T-helper 1 cell treated with Interleukin-12 subunit alpha and Interleukin-12 subunit beta and Interleukin-4 antibody, amounts not matched to agents 30 μg/mL and 1 μg/mL, for 36 hours (primary cell): ENCODE measurements around the gene HACD2.

Experiments
- H3K27ac Mint-ChIP-seq: one replicate; pipeline ENCODE4 v1.8.0; 2021; ENCODE audit warnings: mild to moderate bottlenecking, mixed read lengths
- H3K27me3 Mint-ChIP-seq: one replicate; pipeline ENCODE4 v1.8.0; 2021; ENCODE audit warnings: low read depth, mixed read lengths
- H3K36me3 Mint-ChIP-seq: one replicate; pipeline ENCODE4 v1.8.0; 2021; ENCODE audit warnings: low read depth, mixed read lengths
- H3K4me1 Mint-ChIP-seq: one replicate; pipeline ENCODE4 v1.8.0; 2021; ENCODE audit warnings: low read depth, mixed read lengths
- H3K4me3 Mint-ChIP-seq: one replicate; pipeline ENCODE4 v1.8.0; 2021; ENCODE audit warnings: mild to moderate bottlenecking, moderate library complexity, mixed read lengths
- H3K9me3 Mint-ChIP-seq: one replicate; pipeline ENCODE4 v1.8.0; 2021; ENCODE audit warnings: mixed read lengths

Gene HACD2

DNA sequence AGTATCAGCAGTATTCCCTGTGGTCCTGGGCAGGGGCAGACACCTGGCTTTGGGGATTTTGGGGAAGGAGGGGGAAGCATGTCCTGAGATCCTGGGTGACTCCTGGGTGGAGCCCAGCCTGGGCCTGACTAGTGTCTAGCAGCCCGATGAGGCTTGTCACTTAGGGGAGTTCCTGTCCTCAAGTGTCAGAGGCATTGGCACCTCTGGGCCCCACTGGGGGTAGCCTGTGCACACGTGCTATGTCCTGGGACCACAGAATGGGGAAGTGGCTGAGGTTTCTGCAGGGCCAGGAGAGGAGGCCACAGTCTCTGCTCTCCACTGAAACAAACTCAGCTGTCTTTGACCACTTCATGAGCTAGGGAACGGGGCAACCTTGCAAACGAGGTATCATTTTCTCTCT, 104.4 kb downstream of the HACD2 start:
- H3K27me3 Mint-ChIP-seq, result peaks cover 8% of the 10 kb centered on the region
- no peaks in the 10 kb centered on the region for H3K9me3 Mint-ChIP-seq
- H3K27ac Mint-ChIP-seq, result no peak overlapping the region
- no peaks in the 10 kb centered on the region for H3K4me1 Mint-ChIP-seq
- H3K4me3 Mint-ChIP-seq, result no peak overlapping the region
- H3K36me3 Mint-ChIP-seq, result no peaks in the 10 kb centered on the region

DNA sequence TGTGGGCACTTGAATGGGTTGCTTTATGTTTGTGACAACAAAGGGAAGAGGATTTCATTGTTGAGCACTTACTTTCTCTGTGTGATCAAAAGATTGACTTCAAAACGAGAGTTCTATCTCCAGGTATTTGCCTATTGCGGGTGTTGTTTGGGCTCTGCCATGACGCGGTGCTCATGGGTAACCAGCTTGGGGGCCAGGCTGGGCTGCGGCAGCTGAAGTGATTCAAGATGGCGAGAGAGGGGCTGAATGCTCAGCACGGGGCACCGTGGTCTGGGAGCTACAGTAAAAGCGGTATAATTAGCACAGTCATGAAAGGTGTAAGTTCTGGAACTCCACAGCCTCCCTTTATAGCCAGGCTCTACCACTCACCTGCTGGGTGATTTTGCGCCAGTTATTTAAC, 105.0 kb downstream of the HACD2 start:
- Mint-ChIP-seq H3K36me3 (no peaks in the 10 kb centered on the region), H3K4me3 (no peak overlapping the region), H3K4me1 (peaks cover 2% of the 10 kb centered on the region), H3K9me3 (no peaks in the 10 kb centered on the region), H3K27me3 (peaks cover 11% of the 10 kb centered on the region), H3K27ac (no peak overlapping the region)

DNA sequence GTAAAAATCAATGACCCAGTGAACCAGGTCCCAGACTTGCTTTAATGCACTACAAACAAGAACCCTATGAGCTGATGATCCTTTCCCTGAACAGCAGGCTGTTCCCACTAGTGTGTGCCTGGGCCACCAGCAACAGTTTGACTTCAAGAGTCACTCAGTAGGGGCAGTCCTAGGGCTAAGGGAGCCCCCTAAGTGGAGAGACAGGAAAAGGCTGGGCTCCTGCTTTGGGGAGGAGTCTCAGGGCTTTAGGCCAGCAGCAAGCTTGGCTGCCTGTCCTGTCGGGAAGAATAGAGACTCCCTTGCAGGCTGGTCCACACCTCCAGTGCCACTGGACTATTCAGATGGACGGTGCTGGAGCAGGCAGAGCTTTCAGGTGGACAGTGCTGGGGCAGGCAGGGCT, 106.5 kb downstream of the HACD2 start:
- H3K36me3 Mint-ChIP-seq, result no peaks in the 10 kb centered on the region
- no peaks in the 10 kb centered on the region for H3K9me3 Mint-ChIP-seq
- no peak overlapping the region for H3K4me3 Mint-ChIP-seq
- no peak overlapping the region for H3K27ac Mint-ChIP-seq
- H3K4me1 Mint-ChIP-seq, result peaks cover 2% of the 10 kb centered on the region
- H3K27me3 Mint-ChIP-seq, result peaks cover 11% of the 10 kb centered on the region

DNA sequence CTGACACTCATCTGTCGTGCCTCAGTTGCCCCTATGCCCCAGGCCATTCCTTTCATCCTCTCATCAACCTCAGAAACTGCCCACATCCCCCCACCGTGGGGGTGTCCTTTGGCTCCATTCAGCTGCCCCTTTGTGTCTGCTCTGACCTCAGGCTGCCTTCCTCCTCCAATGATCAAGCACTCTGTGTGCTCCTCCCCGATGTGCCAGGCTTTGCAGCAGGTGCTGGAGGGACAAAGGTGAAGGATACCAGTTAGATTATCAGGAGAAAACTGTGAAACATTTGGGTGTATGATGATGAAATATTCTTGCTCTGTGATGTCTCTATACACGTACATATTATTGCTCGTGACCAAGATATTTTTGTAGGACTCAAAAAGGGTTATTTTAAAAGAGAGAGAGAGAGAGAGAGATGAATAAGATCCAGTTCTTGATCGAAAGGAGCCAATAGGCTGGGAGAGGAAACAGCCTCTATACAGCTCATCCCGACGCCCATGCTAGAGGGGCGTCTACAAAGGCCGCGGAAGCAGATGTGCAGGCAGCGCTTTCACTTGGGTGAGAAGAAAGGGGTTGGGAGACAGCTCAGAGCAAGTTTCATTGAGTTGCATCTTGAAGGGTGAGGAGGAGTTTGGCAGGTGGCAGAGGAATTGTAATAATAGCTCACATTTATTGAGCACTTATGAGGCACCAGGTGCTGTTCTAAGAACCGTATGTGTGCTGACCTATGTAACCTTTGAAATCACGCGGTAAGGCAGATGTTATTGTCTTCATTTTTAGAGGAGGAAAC, 107.7 kb downstream of the HACD2 start:
- Mint-ChIP-seq H3K27me3 (peaks cover 11% of the 10 kb centered on the region), H3K36me3 (no peaks in the 10 kb centered on the region), H3K4me1 (peaks cover 2% of the 10 kb centered on the region), H3K4me3 (no peak overlapping the region), H3K27ac (no peak overlapping the region), H3K9me3 (no peaks in the 10 kb centered on the region)

DNA sequence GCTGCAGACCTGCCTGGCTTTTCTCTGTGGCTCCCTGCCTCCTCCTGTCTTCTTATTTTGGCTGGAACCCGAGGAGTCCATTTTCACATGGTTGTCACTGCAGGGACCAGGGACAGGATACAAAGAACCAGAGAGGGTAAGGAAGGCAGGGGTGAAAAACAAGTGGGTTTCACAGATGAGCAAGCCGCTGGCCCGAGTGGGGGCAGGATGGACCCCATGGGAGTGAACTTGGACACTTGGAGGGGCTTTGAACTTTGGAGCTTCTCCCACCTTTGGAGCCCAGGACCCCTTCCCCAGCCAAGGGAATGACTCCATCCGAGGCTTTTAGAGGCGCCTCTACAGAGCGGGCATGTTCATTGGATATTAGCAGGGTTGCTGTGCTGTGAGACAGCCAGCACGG, 109.1 kb downstream of the HACD2 start:
- peaks cover 12% of the 10 kb centered on the region for H3K27me3 Mint-ChIP-seq
- no peaks in the 10 kb centered on the region for H3K36me3 Mint-ChIP-seq
- no peak overlapping the region for H3K4me3 Mint-ChIP-seq
- no peaks in the 10 kb centered on the region for H3K9me3 Mint-ChIP-seq
- H3K27ac Mint-ChIP-seq, result no peak overlapping the region
- H3K4me1 Mint-ChIP-seq, result peaks cover 2% of the 10 kb centered on the region

DNA sequence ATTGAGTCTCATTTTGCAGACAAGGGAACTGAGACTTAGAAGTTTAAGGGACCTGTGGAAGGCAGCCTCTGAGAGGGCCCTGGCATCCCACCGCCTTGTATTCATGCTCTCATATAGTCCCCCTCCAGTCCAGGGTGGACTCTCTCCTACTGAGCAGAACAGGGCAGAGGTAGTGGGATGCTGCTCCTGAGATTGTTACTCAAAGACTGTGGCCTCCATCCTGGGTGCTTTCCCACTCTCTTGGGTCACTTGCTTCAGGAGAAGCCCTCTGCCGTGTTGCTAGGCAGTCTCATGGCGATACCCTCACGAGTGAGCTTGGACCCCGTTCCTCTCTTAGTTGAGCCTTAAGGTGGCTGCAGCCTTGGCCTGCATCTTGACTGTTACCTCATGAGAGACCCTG, 113.7 kb downstream of the HACD2 start:
- H3K36me3 Mint-ChIP-seq, result no peaks in the 10 kb centered on the region
- no peak overlapping the region for H3K4me3 Mint-ChIP-seq
- H3K4me1 Mint-ChIP-seq, result peaks cover 2% of the 10 kb centered on the region
- H3K27me3 Mint-ChIP-seq, result peaks cover 6% of the 10 kb centered on the region
- no peaks in the 10 kb centered on the region for H3K9me3 Mint-ChIP-seq
- no peak overlapping the region for H3K27ac Mint-ChIP-seq

DNA sequence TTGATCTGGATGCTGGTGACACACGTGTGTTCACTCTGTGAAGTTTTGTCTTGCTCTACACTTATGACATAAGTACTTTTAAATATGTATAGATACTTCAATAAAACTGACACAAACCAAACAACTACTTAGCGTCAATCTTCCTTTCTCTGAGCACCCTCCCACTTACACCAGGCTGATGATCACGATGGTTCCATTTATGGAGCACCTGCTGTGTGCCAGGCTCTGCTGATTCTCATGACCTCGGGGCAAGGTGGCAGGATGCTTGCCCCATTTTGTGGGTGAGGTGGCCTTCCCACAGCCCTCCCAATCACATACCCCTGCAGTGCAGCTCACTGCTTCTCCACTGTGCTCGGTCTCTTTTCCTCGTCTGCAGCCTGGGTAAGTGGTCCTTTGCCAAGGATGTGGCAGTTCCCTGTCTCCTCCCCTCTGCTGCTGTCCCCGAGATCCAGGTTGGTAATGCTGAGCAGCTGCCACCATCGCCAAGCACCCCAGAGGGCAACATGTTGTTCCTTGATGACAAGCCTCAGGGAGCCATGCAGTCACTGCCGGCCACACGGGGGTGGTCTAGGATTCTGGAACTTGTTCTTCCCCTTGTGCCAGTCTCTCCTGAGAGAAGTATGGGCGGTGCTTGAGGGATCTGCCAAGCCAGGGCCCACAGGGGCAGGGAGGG, 115.4 kb downstream of the HACD2 start:
- H3K9me3 Mint-ChIP-seq, result no peaks in the 10 kb centered on the region
- H3K4me1 Mint-ChIP-seq, result no peaks in the 10 kb centered on the region
- H3K27me3 Mint-ChIP-seq, result peaks cover 8% of the 10 kb centered on the region
- no peak overlapping the region for H3K27ac Mint-ChIP-seq
- no peak overlapping the region for H3K4me3 Mint-ChIP-seq
- no peaks in the 10 kb centered on the region for H3K36me3 Mint-ChIP-seq

DNA sequence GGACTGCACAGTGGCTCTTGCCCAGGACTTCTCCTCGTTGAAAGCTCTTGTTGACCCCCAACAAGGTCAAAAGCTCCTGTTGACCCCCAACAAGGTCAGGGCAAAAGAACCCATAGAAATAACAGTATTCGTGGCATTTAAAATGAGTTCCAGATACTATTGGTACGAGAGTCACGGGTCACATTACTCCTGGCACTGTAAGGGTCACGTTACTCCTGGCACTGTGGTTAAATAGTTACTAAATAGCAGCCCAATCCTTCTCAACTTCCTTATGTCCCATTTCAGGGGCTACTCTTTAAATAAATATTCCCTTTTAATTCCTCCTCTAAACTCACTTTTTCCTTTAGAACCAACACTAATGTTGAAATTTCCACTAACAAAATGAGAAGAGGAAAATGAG, 117.8 kb downstream of the HACD2 start:
- Mint-ChIP-seq H3K27me3 (peaks cover 14% of the 10 kb centered on the region), H3K9me3 (no peaks in the 10 kb centered on the region), H3K36me3 (no peaks in the 10 kb centered on the region), H3K27ac (no peak overlapping the region), H3K4me1 (no peaks in the 10 kb centered on the region), H3K4me3 (no peak overlapping the region)

DNA sequence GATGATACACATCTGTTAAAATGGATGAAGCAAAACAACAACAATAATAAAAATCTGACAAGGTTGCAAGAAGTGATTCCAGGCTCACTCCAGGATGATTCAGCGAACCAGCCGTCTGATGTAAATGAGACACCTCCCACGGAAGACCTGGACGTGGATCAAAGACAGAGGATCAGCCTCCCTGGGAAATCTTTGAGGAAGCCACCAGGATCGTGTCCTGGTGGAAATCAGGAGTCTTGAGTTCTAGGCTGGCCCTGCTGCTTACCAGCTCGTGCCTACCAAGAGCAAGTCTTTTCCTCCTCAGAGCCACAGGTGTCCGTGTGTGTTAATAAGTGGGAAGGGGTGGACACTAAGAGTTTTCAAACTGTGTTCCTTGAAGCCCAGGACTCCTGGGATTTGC, 120.6 kb downstream of the HACD2 start:
- no peak overlapping the region for H3K4me3 Mint-ChIP-seq
- peaks cover 22% of the 10 kb centered on the region for H3K27me3 Mint-ChIP-seq
- no peaks in the 10 kb centered on the region for H3K9me3 Mint-ChIP-seq

DNA sequence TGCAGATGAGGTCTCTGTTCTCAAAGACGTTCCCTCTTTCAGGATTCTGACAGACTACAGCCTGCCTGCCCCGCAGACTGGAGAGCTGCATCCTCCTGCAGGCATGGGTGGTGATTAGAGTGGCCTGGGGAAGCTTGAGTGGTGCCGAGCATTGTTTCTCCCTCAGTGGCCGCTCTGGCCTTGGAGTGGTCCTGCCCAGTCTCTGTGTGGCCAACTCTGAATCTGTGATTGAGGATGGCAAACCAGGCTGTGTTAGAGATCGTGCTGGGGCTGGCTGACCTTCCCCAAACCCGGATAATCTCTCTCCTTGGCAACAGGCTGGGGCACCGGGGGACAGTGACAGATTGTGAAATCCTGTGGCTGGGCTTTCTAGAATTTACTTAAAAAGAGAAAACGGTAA, 125.0 kb downstream of the HACD2 start:
- Mint-ChIP-seq H3K27me3 (peaks cover 28% of the 10 kb centered on the region), H3K36me3 (no peaks in the 10 kb centered on the region), H3K9me3 (no peaks in the 10 kb centered on the region), H3K4me3 (no peak overlapping the region), H3K27ac (no peak overlapping the region), H3K4me1 (no peaks in the 10 kb centered on the region)

More for the DNA sequence above, 120.6 kb downstream of the HACD2 start:
- Mint-ChIP-seq H3K27ac (no peak overlapping the region), H3K36me3 (no peaks in the 10 kb centered on the region), H3K4me1 (no peaks in the 10 kb centered on the region)

DNA sequence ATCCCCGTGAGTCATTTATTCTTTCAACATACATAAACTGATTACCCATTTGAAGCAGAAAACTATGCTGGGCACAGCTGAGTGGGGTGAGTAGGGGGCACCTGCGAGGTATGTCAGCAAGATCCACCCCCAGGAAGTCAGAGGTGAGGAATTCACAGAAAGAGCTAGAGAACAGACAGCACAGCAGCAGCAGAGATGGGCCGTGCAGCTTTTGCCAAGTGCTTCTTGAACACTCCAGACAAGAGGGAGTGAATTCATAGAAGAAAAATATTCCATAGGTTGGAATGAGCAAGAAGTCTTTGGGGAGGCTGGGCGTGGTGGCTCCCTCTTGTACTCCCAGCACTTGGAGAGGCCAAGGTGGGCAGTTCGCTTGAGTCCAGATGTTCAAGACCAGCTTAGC, 126.6 kb downstream of the HACD2 start:
- Mint-ChIP-seq H3K4me1 (no peaks in the 10 kb centered on the region), H3K4me3 (no peak overlapping the region), H3K36me3 (no peaks in the 10 kb centered on the region), H3K27ac (no peak overlapping the region), H3K9me3 (no peaks in the 10 kb centered on the region), H3K27me3 (peaks cover 37% of the 10 kb centered on the region)

DNA sequence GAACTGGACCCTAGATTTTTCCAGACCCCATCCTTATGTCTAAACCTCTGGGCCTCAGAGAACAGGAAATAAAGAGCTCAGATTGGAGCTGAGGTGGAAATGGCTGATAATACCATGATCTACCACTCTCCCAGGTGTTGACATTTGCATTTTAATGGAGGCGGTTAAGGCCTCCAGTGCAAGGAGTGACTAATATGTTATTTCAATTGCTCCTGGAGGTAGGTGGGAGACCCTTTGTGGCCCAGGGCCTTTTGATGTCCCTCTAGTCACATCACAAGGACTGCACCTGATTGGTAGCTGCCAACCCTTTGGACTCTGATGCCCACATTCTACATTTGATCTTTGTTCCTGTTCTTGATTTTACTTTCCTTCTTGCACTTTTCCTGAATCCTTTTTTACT, 127.0 kb downstream of the HACD2 start:
- no peaks in the 10 kb centered on the region for H3K9me3 Mint-ChIP-seq
- H3K27ac Mint-ChIP-seq, result no peak overlapping the region
- H3K27me3 Mint-ChIP-seq, result peaks cover 38% of the 10 kb centered on the region
- H3K36me3 Mint-ChIP-seq, result no peaks in the 10 kb centered on the region
- H3K4me3 Mint-ChIP-seq, result no peak overlapping the region
- no peaks in the 10 kb centered on the region for H3K4me1 Mint-ChIP-seq

DNA sequence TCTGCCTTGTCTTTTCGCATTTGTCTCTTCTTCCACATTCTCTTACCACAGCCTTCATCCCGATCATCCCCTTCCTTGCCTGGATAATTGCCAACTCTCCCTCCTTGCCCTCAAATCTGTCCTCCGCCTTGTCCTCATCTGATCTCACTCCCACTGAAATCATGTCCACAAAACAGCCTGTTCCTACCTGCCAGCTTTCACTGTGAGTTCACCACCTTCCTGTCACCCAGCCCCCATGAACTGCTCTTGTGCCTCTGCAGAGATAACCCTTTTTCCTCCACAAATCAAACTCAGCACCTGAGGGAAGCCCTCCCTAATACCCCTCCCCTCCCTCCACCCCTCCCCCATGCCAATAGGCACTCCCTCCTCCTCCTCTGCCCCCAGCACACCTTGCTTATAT, 131.2 kb downstream of the HACD2 start:
- no peaks in the 10 kb centered on the region for H3K36me3 Mint-ChIP-seq
- no peak overlapping the region for H3K4me3 Mint-ChIP-seq
- no peaks in the 10 kb centered on the region for H3K4me1 Mint-ChIP-seq
- no peaks in the 10 kb centered on the region for H3K9me3 Mint-ChIP-seq
- H3K27ac Mint-ChIP-seq, result no peak overlapping the region
- H3K27me3 Mint-ChIP-seq, result peaks cover 36% of the 10 kb centered on the region

DNA sequence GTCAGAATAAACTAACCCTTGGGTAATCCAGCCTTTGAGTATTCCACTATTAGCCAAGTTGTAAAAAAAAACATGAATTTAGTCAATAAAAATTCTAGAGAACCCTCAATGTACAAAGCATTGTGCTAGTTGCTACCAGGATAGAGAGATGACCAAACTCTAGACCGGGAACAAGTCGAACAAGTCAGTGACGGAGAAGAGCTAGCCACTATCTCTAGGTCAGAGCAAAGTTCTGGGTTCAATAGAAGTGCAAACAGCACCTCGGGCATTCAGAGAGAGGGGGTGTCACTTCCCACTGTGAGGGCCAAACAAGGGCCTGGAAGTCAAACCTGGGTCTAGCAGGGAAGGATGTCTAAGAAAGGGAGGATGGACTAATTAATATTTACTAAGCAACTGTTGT, 133.7 kb downstream of the HACD2 start:
- Mint-ChIP-seq H3K27ac (no peak overlapping the region), H3K9me3 (no peaks in the 10 kb centered on the region), H3K36me3 (peaks cover 1% of the 10 kb centered on the region), H3K4me3 (no peak overlapping the region), H3K27me3 (peaks cover 44% of the 10 kb centered on the region), H3K4me1 (peaks cover 2% of the 10 kb centered on the region)

DNA sequence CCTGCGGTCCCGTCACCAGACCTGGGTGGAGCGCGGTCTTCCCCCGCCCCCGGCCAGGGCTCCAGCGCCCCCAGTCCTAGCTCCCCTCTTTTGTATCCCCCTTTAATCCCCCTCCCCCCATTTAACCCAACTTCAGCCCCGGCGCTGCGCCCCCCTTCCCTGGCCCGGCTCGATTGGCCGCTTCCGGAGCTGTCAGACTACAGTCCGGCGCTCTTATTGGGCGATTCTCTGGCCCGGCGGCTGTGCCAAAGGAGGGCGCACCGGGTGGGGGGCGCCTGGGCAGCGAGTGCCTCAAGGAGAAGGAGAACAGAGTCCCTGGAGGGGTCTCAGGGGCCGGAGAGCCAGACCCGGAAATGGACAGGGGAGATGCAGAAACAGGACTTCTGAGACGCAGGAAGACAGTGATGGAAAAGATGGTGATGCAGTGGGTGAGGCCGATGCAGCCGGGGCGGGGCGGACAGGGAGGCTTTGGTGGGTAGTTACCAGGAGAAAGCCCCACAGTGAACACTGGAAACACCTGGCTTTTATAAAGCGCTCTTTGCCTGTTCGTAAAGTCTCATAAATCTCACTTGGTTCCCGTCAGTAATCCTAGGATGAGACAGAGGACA, 134.8 kb downstream of the HACD2 start:
- H3K27me3 Mint-ChIP-seq, result peaks cover 54% of the 10 kb centered on the region
- H3K36me3 Mint-ChIP-seq, result peaks cover 1% of the 10 kb centered on the region

More for the DNA sequence above, 134.8 kb downstream of the HACD2 start:
- Mint-ChIP-seq H3K27ac (no peak overlapping the region), H3K9me3 (no peaks in the 10 kb centered on the region), H3K4me1 (peaks cover 2% of the 10 kb centered on the region), H3K4me3 (peak overlapping the region; percentile 25)
